Astrocyte (in vitro differentiated cells and primary cell): ENCODE data around the gene NFKBIL1. TPM values are rescaled to one million over a fixed set of nuclear protein-coding genes. Genes with fewer than 3 reads are reported as not detected.

Experiments used
- DNase-seq: peaks from one replicate; pipeline ENCODE4 v3.0.0-alpha.2; 2010; ENCODE audit warnings: low read depth
- FAIRE-seq: peaks from 2 replicates; lab custom pipeline; 2011; peaks lifted over from hg19 to GRCh38; lab: Jason Lieb, UNC
- H2AFZ ChIP-seq: 2 replicates; pipeline ENCODE4 v1.6.0; 2012; ENCODE audit warnings: low read depth, low read length, inconsistent platforms
- H3K27ac ChIP-seq: 2 replicates; pipeline ENCODE4 v1.5.1; 2011; ENCODE audit warnings: low read depth, low read length, inconsistent platforms
- H3K27me3 ChIP-seq: 2 replicates; pipeline ENCODE4 v1.6.0; 2011; ENCODE audit warnings: low read length, inconsistent platforms; ENCODE audit not compliant: insufficient read depth
- H3K36me3 ChIP-seq: 2 replicates; pipeline ENCODE4 v1.5.1; 2011; ENCODE audit warnings: low read length, inconsistent platforms; ENCODE audit not compliant: insufficient read depth
- H3K4me1 ChIP-seq: 2 replicates; pipeline ENCODE4 v1.5.1; 2011; ENCODE audit warnings: low read length, inconsistent platforms; ENCODE audit not compliant: insufficient read depth
- H3K4me2 ChIP-seq: 2 replicates; pipeline ENCODE4 v1.6.0; 2012; ENCODE audit warnings: low read length, inconsistent platforms
- H3K4me3 ChIP-seq: 2 replicates; pipeline ENCODE4 v1.5.1; 2011; ENCODE audit warnings: low read depth, mild to moderate bottlenecking, low read length, inconsistent platforms; ENCODE audit not compliant: insufficient read depth
- H3K79me2 ChIP-seq: 2 replicates; pipeline ENCODE4 v1.6.0; 2012; ENCODE audit warnings: mild to moderate bottlenecking, low read length, inconsistent platforms; ENCODE audit not compliant: insufficient read depth
- H3K9ac ChIP-seq: 2 replicates; pipeline ENCODE4 v1.6.0; 2012; ENCODE audit warnings: mild to moderate bottlenecking, low read length, inconsistent platforms
- H3K9me3 ChIP-seq: 2 replicates; pipeline ENCODE4 v1.5.1; 2012; ENCODE audit warnings: low read depth, mild to moderate bottlenecking, low read length, inconsistent platforms; ENCODE audit not compliant: insufficient read depth
- H4K20me1 ChIP-seq: 2 replicates; pipeline ENCODE4 v1.6.0; 2012; ENCODE audit warnings: low read length, inconsistent platforms; ENCODE audit not compliant: insufficient read depth
- H3K27ac Mint-ChIP-seq: one replicate; pipeline ENCODE4 v1.8.0; 2021; ENCODE audit warnings: mild to moderate bottlenecking, mixed read lengths; ENCODE audit not compliant: unreplicated experiment
- H3K27me3 Mint-ChIP-seq: one replicate; pipeline ENCODE4 v1.8.0; 2021; ENCODE audit warnings: low read depth, mixed read lengths; ENCODE audit not compliant: unreplicated experiment
- H3K36me3 Mint-ChIP-seq: one replicate; pipeline ENCODE4 v1.8.0; 2021; ENCODE audit warnings: low read depth, mixed read lengths; ENCODE audit not compliant: unreplicated experiment
- H3K4me1 Mint-ChIP-seq: one replicate; pipeline ENCODE4 v1.8.0; 2021; ENCODE audit warnings: low read depth, mixed read lengths; ENCODE audit not compliant: unreplicated experiment
- H3K4me3 Mint-ChIP-seq: one replicate; pipeline ENCODE4 v1.8.0; 2021; ENCODE audit warnings: mild to moderate bottlenecking, moderate library complexity, mixed read lengths; ENCODE audit not compliant: unreplicated experiment
- H3K9me3 Mint-ChIP-seq: one replicate; pipeline ENCODE4 v1.8.0; 2021; ENCODE audit warnings: mild to moderate bottlenecking, mixed read lengths; ENCODE audit not compliant: unreplicated experiment
- CTCF ChIP-seq: IDR thresholded peaks from 2 replicates; pipeline ENCODE4 v1.5.1; 2011; ENCODE audit warnings: low read depth, mild to moderate bottlenecking, inconsistent platforms, low read length, moderate library complexity; ENCODE audit not compliant: insufficient read depth
- EZH2 ChIP-seq: IDR thresholded peaks from 2 replicates; pipeline ENCODE4 v1.6.1; 2012; ENCODE audit warnings: mild to moderate bottlenecking, low read length, inconsistent platforms; ENCODE audit not compliant: insufficient read depth
- total RNA-seq: library from RNA; stranded (reverse); gene quantifications from 2 replicates; pipeline ENCODE4 v1.2.1, GENCODE V29; 2021

Gene NFKBIL1
- total RNA-seq, 1 donor from 2014 or later, result 20.4 TPM

- no peak for FAIRE-seq
- Mint-ChIP-seq H3K27me3 (no peaks in the 10 kb centered on the region), H3K4me3 (peak overlapping the region; percentile 51), H3K36me3 (peaks cover 21% of the 10 kb centered on the region), H3K9me3 (peaks cover 2% of the 10 kb centered on the region), H3K4me1 (peaks cover 36% of the 10 kb centered on the region), H3K27ac (peak overlapping the region; percentile 96)
- DNase-seq, result peak; percentile 46
- Histone ChIP-seq H3K27me3 (no peaks in the 10 kb centered on the region), H3K4me1 (peaks cover 29% of the 10 kb centered on the region), H3K9ac (peak overlapping the region; percentile 40), H3K4me2 (peak overlapping the region; percentile 72), H3K27ac (peak overlapping the region; percentile 61), H3K9me3 (no peaks in the 10 kb centered on the region), H3K36me3 (peaks cover 4% of the 10 kb centered on the region), H3K4me3 (no peak overlapping the region), H2AFZ (peak overlapping the region; percentile 24), H4K20me1 (no peaks in the 10 kb centered on the region), H3K79me2 (peaks cover 4% of the 10 kb centered on the region)
- TF ChIP-seq CTCF, result no peak
- no peak for TF ChIP-seq EZH2
Observed at GRCh38 chr6:31559958-31560696, 12.7 kb downstream of the NFKBIL1 start.

DNA sequence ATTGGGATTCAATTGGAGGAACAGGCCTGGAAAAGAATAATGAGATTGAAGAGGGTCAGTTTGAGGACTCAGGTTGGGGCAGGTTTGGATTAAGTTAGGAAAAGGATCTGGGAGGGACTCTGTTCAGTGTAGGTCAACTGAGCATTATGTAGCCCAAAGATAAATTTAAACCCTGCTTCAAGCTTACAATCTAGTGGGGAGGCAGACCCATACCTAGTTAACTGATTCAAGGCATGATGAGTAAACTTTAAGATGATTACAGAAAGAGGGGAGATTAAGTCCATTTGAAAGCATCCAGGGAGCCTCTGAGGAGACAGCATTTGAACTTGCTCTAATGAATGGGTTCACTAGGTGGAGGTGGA is 13.3 kb downstream of the NFKBIL1 start:
- Mint-ChIP-seq H3K4me3 (peak overlapping the region; percentile 51), H3K36me3 (peaks cover 21% of the 10 kb centered on the region), H3K27ac (peak overlapping the region; percentile 79), H3K9me3 (peaks cover 2% of the 10 kb centered on the region), H3K4me1 (peaks cover 36% of the 10 kb centered on the region), H3K27me3 (peaks cover 2% of the 10 kb centered on the region)
- FAIRE-seq (no peak), DNase-seq (no peak)
- H3K36me3 ChIP-seq, result peaks cover 4% of the 10 kb centered on the region
- peaks cover 29% of the 10 kb centered on the region for H3K4me1 ChIP-seq
- H3K27me3 ChIP-seq, result no peaks in the 10 kb centered on the region
- H2AFZ ChIP-seq, result no peak overlapping the region
- TF ChIP-seq CTCF (no peak), EZH2 (no peak)
- peak overlapping the region; percentile 72 for H3K4me2 ChIP-seq
- H3K27ac ChIP-seq, result peak overlapping the region; percentile 61
- no peaks in the 10 kb centered on the region for H4K20me1 ChIP-seq
- H3K9ac ChIP-seq, result peak overlapping the region; percentile 40
- peaks cover 4% of the 10 kb centered on the region for H3K79me2 ChIP-seq
- no peaks in the 10 kb centered on the region for H3K9me3 ChIP-seq
- H3K4me3 ChIP-seq, result no peak overlapping the region
